ENCODE measurements around the gene GALNT9. TPM values are rescaled to one million over a fixed set of nuclear protein-coding genes. Genes with fewer than 3 reads are reported as not detected.

The GALNT9 gene
- total RNA-seq, 4 donors from 2014 or later, result not detected

GRCh38 chr12:132357623-132358186 lies 28.3 kb upstream of the GALNT9 start:
- Histone ChIP-seq H3K27ac (no peak overlapping the region), H3K4me1 (peaks cover 0 to 12% (median 0%) of the 10 kb centered on the region in 3 donors), H3K27me3 (peaks cover 0 to 54% (median 0%) of the 10 kb centered on the region in 4 donors), H3K4me3 (no peak overlapping the region), H3K9me3 (no peaks in the 10 kb centered on the region), H3K36me3 (no peaks in the 10 kb centered on the region)
- WGBS, 2 donors, result 86 to 89% methylated on average over 7 to 11 of the region's 25 CpGs
- intact Hi-C loops (cut with DNase I), result no loop called here
- TF ChIP-seq, protein P1, sequence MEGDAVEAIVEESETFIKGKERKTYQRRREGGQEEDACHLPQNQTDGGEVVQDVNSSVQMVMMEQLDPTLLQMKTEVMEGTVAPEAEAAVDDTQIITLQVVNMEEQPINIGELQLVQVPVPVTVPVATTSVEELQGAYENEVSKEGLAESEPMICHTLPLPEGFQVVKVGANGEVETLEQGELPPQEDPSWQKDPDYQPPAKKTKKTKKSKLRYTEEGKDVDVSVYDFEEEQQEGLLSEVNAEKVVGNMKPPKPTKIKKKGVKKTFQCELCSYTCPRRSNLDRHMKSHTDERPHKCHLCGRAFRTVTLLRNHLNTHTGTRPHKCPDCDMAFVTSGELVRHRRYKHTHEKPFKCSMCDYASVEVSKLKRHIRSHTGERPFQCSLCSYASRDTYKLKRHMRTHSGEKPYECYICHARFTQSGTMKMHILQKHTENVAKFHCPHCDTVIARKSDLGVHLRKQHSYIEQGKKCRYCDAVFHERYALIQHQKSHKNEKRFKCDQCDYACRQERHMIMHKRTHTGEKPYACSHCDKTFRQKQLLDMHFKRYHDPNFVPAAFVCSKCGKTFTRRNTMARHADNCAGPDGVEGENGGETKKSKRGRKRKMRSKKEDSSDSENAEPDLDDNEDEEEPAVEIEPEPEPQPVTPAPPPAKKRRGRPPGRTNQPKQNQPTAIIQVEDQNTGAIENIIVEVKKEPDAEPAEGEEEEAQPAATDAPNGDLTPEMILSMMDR (IDR thresholded peaks at IDR 0.05), result no peak
- no peak for DNase-seq

DNA sequence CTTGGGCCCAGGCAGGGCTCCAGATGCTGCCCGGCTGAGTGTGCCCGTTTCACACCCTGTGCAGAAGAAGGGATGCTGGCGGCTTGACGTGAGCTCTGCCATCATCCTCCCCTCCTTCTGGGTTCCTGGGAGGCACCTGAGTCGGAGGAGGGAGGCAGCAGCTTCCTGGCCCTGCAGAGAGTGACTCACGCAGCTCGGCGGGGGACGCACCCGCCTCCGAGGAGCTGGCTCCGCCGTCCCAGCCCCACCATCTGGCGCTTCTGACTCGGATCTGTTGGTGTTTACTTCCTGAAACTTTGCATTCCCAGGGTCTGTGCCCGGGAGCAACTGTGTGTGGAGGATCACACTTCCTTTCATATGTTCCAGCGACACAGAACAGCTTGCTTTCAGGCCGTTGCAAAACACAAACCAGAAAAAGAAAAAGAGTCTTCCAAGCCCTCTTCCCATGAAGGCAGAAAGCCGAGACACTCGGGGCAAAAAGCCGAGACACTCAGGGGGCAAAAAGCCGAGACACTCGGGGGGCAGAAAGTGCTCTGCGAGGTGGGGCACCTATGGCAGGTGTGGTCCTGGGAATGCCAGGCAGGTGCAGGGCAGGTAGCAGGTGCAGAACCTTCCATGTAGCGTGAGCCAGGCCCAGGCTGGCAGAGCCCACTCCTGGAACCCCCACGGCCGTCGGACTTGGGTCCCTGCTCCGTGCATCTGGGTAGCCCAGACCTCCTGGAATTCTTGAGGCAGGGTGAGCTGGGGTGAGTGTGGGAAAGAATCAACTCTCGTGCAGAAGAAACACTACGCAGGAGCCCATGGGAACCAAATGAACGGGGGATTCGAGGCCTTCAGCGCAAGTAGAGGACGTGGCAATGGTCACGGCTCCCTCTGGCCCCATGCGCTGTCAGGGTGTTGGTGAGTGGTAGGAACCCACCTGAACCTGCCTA lies 27.6 kb upstream of the GALNT9 start:
- TF ChIP-seq, protein P1 (IDR thresholded peaks at IDR 0.05), result no peak
- no peak for TF ChIP-seq POLR2A (IDR thresholded peaks at IDR 0.05)
- Histone ChIP-seq H3K4me1 (peaks cover 0 to 12% (median 0%) of the 10 kb centered on the region in 3 donors), H3K36me3 (no peaks in the 10 kb centered on the region), H3K4me3 (no peak overlapping the region), H3K27me3 (peaks cover 0 to 62% (median 0%) of the 10 kb centered on the region in 4 donors), H3K9me3 (no peaks in the 10 kb centered on the region), H3K27ac (no peak overlapping the region)
- intact Hi-C loops (cut with DNase I), result no loop called here
- WGBS, 2 donors, result 46 to 52% methylated on average over 20 to 24 of the region's 37 CpGs
- DNase-seq, result no peak

GRCh38 chr12:132355742-132356681 lies 26.6 kb upstream of the GALNT9 start:
- Histone ChIP-seq H3K4me3 (no peak overlapping the region), H3K27me3 (peaks cover 0 to 71% (median 0%) of the 10 kb centered on the region in 4 donors), H3K27ac (no peak overlapping the region), H3K4me1 (peaks cover 0 to 12% (median 0%) of the 10 kb centered on the region in 3 donors), H3K36me3 (no peaks in the 10 kb centered on the region), H3K9me3 (no peaks in the 10 kb centered on the region)
- intact Hi-C loops (cut with DNase I), result no loop called here
- no peak for DNase-seq
- 76 to 77% methylated on average over 5 to 8 of the region's 31 CpGs for WGBS, 2 donors
- TF ChIP-seq POLR2A (IDR thresholded peaks at IDR 0.05), result no peak
- TF ChIP-seq, protein P1 (IDR thresholded peaks at IDR 0.05), result no peak

- Histone ChIP-seq H3K36me3 (no peaks in the 10 kb centered on the region), H3K27me3 (peaks cover 0 to 76% (median 0%) of the 10 kb centered on the region in 4 donors), H3K4me3 (no peak overlapping the region), H3K4me1 (peaks cover 0 to 12% (median 0%) of the 10 kb centered on the region in 3 donors), H3K27ac (no peak overlapping the region), H3K9me3 (no peaks in the 10 kb centered on the region)
- intact Hi-C loops (cut with DNase I), result no loop called here
- no peak for DNase-seq
- TF ChIP-seq, protein P1 (IDR thresholded peaks at IDR 0.05), result no peak
- no peak for TF ChIP-seq POLR2A (IDR thresholded peaks at IDR 0.05)
- WGBS, 2 donors, result 92% methylated on average over 17 of the region's 34 CpGs; no CpG with 5 or more reads in 1 of the 2 donors
These were observed 25.7 kb upstream of the GALNT9 start for GRCh38 chr12:132354982-132355680.
